Astrocyte of the hippocampus (primary cell): ENCODE measurements around the gene NF1.
"Not testable (repeated sequence)": the region's sequence is repeated elsewhere in the genome, so short reads cannot be mapped to it uniquely, and the experiment has no call there.

Experiments
- DNase-seq: peaks from one replicate; pipeline ENCODE4 v3.0.0; 2011; ENCODE audit warnings: low read depth, low spot score

Gene NF1

GRCh38 chr17:31131299-31131698, 36.5 kb downstream of the NF1 start:
- no peak for DNase-seq

- DNase-seq = no peak
Measured at GRCh38 chr17:31132977-31133376, 38.2 kb downstream of the NF1 start.

GRCh38 chr17:31134576-31134975, 39.8 kb downstream of the NF1 start:
- DNase-seq = no peak

- no peak for DNase-seq
Measured at GRCh38 chr17:31136319-31136718, 41.5 kb downstream of the NF1 start.

GRCh38 chr17:31140111-31140510, 45.3 kb downstream of the NF1 start:
- no peak for DNase-seq

GRCh38 chr17:31144428-31144827, 49.7 kb downstream of the NF1 start:
- DNase-seq = no peak

- DNase-seq = no peak
Measured at GRCh38 chr17:31144836-31145235, 50.1 kb downstream of the NF1 start.

GRCh38 chr17:31147507-31148202, 52.9 kb downstream of the NF1 start:
- DNase-seq = no peak

GRCh38 chr17:31148205-31148604, 53.4 kb downstream of the NF1 start:
- DNase-seq = no peak

- no peak for DNase-seq
Measured at GRCh38 chr17:31152271-31152670, 57.5 kb downstream of the NF1 start.

- peak; percentile 15 for DNase-seq
Measured at GRCh38 chr17:31155208-31155810, 60.5 kb downstream of the NF1 start.

GRCh38 chr17:31156326-31156725, 61.5 kb downstream of the NF1 start:
- DNase-seq = peak; percentile 36

GRCh38 chr17:31156864-31157263, 62.1 kb downstream of the NF1 start:
- not testable (repeated sequence) for DNase-seq

GRCh38 chr17:31158746-31159377, 64.1 kb downstream of the NF1 start:
- no peak for DNase-seq

- DNase-seq = no peak
Measured at GRCh38 chr17:31163091-31163781, 68.5 kb downstream of the NF1 start.

- no peak for DNase-seq
Measured at GRCh38 chr17:31167111-31167510, 72.3 kb downstream of the NF1 start.

- no peak for DNase-seq
Measured at GRCh38 chr17:31171701-31172100, 76.9 kb downstream of the NF1 start.

GRCh38 chr17:31172388-31172787, 77.6 kb downstream of the NF1 start:
- DNase-seq = no peak

GRCh38 chr17:31174215-31174614, 79.4 kb downstream of the NF1 start:
- DNase-seq = no peak

GRCh38 chr17:31175237-31175636, 80.5 kb downstream of the NF1 start:
- no peak for DNase-seq

GRCh38 chr17:31176143-31176542, 81.4 kb downstream of the NF1 start:
- not testable (repeated sequence) for DNase-seq

GRCh38 chr17:31178951-31179350, 84.2 kb downstream of the NF1 start:
- DNase-seq = peak; percentile 42
